IPS-15b (cell line): ENCODE results near the gene IP6K1.
A peak's percentile ranks its signal among the peaks of the same experiment; 100 is the strongest.
"Not testable (repeated sequence)": the region's sequence is repeated elsewhere in the genome, so short reads cannot be mapped to it uniquely, and the experiment has no call there.

ENCODE experiments used
- H3K27me3 ChIP-seq: one replicate; pipeline ENCODE4 v1.6.1; 2013; ENCODE audit warnings: low read length; ENCODE audit not compliant: control insufficient read depth, insufficient read depth
- H3K36me3 ChIP-seq: one replicate; pipeline ENCODE4 v1.6.1; 2013; ENCODE audit warnings: low read length; ENCODE audit not compliant: control insufficient read depth, insufficient read depth
- H3K4me1 ChIP-seq: one replicate; pipeline ENCODE4 v1.6.1; 2013; ENCODE audit warnings: mild to moderate bottlenecking, low read length; ENCODE audit not compliant: control insufficient read depth, insufficient read depth
- H3K4me3 ChIP-seq: one replicate; pipeline ENCODE4 v1.5.1; 2013; ENCODE audit warnings: low read depth, low read length
- H3K9ac ChIP-seq: one replicate; pipeline ENCODE4 v1.6.1; 2013; ENCODE audit warnings: low read depth, mild to moderate bottlenecking, low read length
- H3K9me3 ChIP-seq: one replicate; pipeline ENCODE4 v1.6.1; 2013; ENCODE audit warnings: mild to moderate bottlenecking, low read length; ENCODE audit not compliant: control insufficient read depth, insufficient read depth

IP6K1 gene

DNA sequence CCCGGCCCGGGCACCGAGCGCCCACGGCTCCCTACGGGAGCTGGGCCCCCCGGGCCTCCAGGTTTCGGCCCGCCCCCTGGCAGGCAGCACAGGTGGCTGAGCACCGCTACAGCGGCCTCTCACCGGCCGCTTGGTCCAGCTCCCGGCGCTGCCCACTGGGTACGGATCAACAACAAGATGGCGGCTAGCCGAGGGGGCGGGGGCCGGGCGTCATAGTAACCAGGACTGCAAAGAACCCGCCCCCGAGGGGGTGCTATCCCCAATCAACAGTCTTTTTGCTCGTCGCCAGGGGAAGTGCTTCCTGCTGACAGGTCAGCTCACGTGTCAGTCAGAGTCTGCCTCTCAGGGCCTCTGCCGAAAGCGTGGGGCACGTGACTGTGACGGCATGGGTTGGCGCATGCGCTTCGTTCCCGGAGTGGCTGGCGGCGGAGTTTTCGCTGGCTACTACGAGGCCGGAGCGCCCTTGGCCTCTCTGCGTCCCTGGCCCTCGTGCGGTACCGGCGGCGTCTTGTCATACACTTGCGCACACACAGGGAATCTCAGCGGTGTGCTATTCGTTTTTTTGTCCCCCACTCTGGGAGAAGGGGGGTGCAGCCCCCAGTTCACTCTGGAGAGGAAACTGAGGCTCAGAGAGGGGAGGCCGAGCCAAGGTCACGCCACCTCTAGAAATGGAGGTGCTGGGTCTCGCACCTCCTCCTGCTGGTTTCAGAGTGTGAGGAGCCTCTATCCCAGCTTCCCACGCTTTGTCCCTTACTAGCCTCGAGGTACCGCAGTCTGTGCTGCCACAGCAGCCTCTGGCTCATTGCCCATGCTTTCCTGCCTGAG, at the start of gene IP6K1:
TSS of gene IP6K1 (minus strand) at position 186 of the 825 bp plus-strand sequence. CDS start 38,502 bp downstream, outside the sequence.
- no peaks in the 10 kb centered on the region for H3K27me3 ChIP-seq
- H3K9me3 ChIP-seq: no peaks in the 10 kb centered on the region
- peak within 1 kb of the TSS; percentile 77 for H3K9ac ChIP-seq
- peaks cover 3% of the 10 kb centered on the region for H3K36me3 ChIP-seq
- H3K4me1 ChIP-seq: peaks cover 6% of the 10 kb centered on the region
- H3K4me3 ChIP-seq: peak within 1 kb of the TSS; percentile 89

GRCh38 chr3:49831341-49831740, 45.0 kb upstream of the IP6K1 start:
- no peak overlapping the region for H3K9ac ChIP-seq
- H3K4me1 ChIP-seq: no peaks in the 10 kb centered on the region
- H3K9me3 ChIP-seq: no peaks in the 10 kb centered on the region
- no peaks in the 10 kb centered on the region for H3K27me3 ChIP-seq
- no peak overlapping the region for H3K4me3 ChIP-seq
- H3K36me3 ChIP-seq: peaks cover 44% of the 10 kb centered on the region

- Histone ChIP-seq H3K4me3 (no peak overlapping the region), H3K9ac (no peak overlapping the region), H3K27me3 (no peaks in the 10 kb centered on the region), H3K4me1 (no peaks in the 10 kb centered on the region), H3K36me3 (peaks cover 22% of the 10 kb centered on the region), H3K9me3 (no peaks in the 10 kb centered on the region)
Observed at GRCh38 chr3:49826016-49826415, 39.7 kb upstream of the IP6K1 start.

DNA sequence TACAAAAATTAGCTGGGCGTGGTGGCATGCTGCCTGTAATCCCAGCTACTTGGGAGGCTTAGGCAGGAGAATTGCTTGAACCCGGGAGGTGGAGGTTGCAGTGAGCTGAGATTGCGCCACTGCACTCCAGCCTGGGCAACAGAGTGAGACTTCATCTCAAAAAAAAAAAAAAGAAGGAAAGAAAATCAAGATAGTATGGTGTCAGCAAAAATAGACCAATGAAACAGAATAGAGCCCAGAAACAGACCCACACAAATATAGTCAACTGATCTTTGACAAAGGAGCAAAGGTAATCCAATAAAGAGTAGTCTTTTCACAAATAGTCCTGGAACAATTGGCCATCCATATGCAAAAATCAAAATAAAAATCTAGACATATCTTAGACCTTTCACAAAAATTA, 36.8 kb upstream of the IP6K1 start:
- not testable (repeated sequence) for H3K4me3 ChIP-seq, H3K36me3 ChIP-seq, H3K9me3 ChIP-seq, H3K27me3 ChIP-seq, H3K9ac ChIP-seq, H3K4me1 ChIP-seq

DNA sequence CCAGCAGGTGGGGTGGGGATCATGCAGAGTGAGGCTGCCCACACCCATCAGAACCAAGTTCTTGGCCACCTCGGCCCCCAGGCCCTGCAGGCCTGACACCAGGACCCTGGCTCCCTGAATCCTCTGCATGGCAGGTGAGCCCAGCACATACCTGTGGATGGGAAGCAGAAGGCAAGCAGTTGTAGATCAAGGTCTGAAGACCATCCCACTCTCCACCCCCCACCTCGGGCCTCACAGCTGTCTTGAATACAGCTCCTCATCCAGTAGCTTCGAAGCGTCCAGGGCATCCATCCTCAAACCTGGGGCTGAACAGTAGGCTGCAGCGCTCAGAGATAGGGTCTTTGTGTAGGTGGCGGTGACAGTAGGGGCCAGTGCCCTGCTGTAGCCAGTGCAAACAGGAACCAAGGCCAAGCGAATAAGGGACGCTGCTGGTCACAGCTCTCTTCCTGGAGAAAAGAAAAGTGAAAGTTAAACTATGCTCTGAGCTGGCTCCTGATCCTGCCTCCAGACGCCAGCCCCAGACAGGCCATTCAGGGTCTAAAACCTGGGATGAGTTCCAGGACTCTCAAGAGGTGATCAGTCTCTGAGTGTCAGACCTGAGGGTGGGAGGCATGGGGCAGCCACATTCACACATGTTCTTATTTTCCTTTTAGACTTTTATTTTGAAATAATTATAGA, 27.3 kb upstream of the IP6K1 start, which contains the start of gene UBA7:
TSS of gene UBA7 (minus strand) at position 457 of the 678 bp plus-strand sequence. CDS start at position 291, 166 bp downstream.
- no peaks in the 10 kb centered on the region for H3K36me3 ChIP-seq
- no peaks in the 10 kb centered on the region for H3K4me1 ChIP-seq
- no peaks in the 10 kb centered on the region for H3K27me3 ChIP-seq
- peak within 1 kb of the TSS; percentile 12 for H3K9ac ChIP-seq
- H3K9me3 ChIP-seq: no peaks in the 10 kb centered on the region
- H3K4me3 ChIP-seq: no peak within 1 kb of the TSS

DNA sequence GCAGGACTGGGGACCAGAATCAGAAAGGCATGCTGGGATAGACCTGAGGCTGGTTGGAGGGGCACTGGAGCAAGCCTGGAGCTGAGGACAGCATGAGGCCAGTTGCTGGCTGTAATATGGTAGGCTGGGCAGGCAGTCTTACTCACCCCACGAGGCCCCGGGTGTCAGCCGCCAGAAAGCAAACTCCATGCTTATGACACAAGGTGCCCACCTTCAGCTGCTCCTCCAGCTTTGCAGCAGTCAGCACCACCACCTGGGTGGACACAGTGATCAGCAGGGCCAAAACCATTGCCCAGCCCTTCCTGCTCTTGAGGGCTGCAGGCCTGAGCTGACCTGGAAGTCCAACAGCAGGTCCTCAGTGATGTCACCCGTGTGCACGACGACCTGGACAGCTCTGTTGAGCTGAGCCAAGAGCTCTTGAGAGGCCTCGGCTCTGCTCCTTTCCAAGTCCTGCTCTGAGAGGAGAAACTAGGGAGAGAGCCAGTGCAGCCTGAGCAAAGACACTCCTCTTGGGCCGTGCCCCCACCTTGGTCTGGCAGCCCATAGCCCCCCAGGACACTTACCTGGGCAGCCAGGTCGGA, 26.7 kb upstream of the IP6K1 start:
- no peak overlapping the region for H3K9ac ChIP-seq
- H3K36me3 ChIP-seq: no peaks in the 10 kb centered on the region
- H3K27me3 ChIP-seq: no peaks in the 10 kb centered on the region
- no peaks in the 10 kb centered on the region for H3K4me1 ChIP-seq
- no peaks in the 10 kb centered on the region for H3K9me3 ChIP-seq
- no peak overlapping the region for H3K4me3 ChIP-seq

DNA sequence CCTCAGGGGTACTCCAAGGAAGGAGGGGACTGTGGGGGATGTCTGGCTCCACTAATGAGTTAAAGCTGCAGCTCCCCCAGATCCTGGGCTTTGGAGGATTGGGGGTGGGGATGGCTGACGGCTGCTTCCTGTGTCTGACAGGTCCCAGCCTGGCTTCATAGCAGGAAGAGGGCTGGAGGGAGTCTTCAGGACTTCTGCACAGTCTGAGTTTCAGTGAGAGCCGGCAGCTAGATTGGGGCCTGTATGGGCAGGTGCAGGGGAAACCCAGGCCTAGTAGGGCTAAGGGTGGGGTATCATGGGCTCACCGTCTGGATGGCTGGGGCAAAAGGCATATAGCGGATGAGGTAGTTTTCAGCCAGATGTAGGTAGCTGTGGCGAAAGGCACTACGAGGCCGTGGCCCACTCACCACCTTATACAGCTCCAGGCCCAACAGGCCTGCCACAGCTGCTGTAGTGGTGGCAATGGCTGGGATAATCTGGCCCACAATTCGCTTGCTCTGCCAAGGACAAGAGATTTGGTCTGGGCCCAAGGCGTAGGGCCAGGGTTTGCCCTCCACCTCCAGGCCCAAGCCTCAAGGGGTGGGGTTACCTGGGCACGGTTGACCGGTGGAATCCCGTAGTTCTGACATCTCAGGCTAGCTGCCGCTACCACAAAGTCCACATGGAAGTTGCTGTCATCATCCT, 21.2 kb upstream of the IP6K1 start:
- Histone ChIP-seq H3K27me3 (peaks cover 13% of the 10 kb centered on the region), H3K9ac (no peak overlapping the region), H3K4me1 (peaks cover 5% of the 10 kb centered on the region), H3K4me3 (no peak overlapping the region), H3K36me3 (no peaks in the 10 kb centered on the region), H3K9me3 (no peaks in the 10 kb centered on the region)

- Histone ChIP-seq H3K4me3 (no peak overlapping the region), H3K9ac (no peak overlapping the region), H3K9me3 (no peaks in the 10 kb centered on the region), H3K36me3 (no peaks in the 10 kb centered on the region), H3K27me3 (peaks cover 13% of the 10 kb centered on the region), H3K4me1 (peaks cover 5% of the 10 kb centered on the region)
Observed at GRCh38 chr3:49806850-49807249, 20.5 kb upstream of the IP6K1 start.

DNA sequence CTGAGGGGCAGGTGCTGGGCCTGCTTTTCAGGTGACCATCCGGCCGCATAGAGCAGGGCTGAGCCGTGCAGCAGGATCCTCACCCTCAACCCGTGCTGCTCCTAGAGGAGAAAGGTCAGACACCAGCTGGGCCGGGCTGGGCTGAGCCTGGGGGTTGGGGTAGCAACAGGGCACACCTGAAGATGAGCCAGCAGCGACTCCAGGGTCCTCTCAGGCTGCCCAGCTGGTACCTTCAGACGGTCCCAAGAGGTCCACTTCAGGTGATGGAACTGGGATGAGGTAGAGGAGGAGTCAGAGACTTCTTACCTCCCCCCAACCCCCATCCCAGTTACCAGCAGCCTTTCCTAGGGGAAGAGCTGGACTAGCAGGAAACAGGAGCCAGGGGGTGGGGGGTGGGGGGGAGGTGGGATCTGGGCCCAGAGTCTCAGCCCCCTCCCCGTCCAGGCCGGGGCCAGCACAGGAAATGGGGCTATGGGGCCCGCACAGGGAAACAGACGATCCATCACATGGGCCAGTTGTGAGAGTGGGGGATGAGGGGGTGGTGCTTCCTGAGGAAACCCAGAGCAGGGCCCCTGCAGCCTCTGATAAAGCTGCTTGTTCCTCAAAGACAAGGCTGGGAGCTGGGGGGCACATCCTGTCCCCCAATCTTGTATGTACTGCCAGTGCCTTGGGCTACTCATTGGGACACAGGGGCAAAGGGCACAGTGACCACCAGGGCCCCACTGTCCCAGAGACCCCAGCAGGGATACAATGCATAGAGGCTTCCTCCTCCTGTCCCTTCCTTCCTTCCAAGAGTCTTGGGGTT, 19.8 kb upstream of the IP6K1 start:
- Histone ChIP-seq H3K27me3 (peaks cover 21% of the 10 kb centered on the region), H3K4me1 (peaks cover 5% of the 10 kb centered on the region), H3K4me3 (no peak overlapping the region), H3K9ac (peak overlapping the region; percentile 12), H3K36me3 (no peaks in the 10 kb centered on the region), H3K9me3 (no peaks in the 10 kb centered on the region)

DNA sequence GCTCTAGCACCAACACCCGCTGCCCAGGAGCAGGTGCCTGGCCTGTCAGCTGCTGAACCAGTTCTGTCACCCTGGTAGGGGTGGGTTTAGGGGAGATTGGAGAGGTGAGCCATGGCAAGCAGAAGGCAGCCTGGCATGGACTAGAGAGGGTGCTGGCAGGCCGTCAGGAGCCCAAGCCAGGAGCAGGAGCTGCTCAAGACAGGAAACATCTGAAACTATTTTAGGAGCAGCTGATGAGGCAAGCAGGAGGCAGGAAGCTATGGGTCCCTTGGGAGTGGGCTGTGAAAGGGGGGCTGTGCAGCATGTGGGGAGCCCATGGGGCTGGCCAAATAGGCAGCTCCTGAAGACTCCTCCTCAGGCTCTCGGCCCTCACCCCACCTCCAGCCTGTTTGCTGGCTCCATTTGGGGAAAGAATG, 19.0 kb upstream of the IP6K1 start:
- peaks cover 22% of the 10 kb centered on the region for H3K27me3 ChIP-seq
- no peak overlapping the region for H3K9ac ChIP-seq
- H3K9me3 ChIP-seq: no peaks in the 10 kb centered on the region
- no peaks in the 10 kb centered on the region for H3K36me3 ChIP-seq
- peaks cover 5% of the 10 kb centered on the region for H3K4me1 ChIP-seq
- no peak overlapping the region for H3K4me3 ChIP-seq
